Omental fat pad (tissue), 4 donors: Measurements from ENCODE around the gene GPR62. TPM values are rescaled to one million over a fixed set of nuclear protein-coding genes. Genes with fewer than 3 reads are reported as not detected.

Source experiments
- ATAC-seq: fragments of 150-250 bp; one replicate; pipeline ENCODE4 v1.9.1; 2016; ENCODE audit warnings: mild to moderate bottlenecking, moderate library complexity; ENCODE audit not compliant: low FRiP score
- DNase-seq: peaks from one replicate; pipeline ENCODE4 v3.0.0-alpha.2; 2019; ENCODE audit warnings: low spot score
- total RNA-seq, 4 donors: library from RNA; depleted of rRNA; stranded (reverse); fragments of >200 nt; gene quantifications; one replicate each; pipeline ENCODE4 v1.1.0, GENCODE V29; 2016
- TF ChIP-seq, protein P1 (sequence below), 3 donors: fragments of 450-650 bp; IDR thresholded peaks; one replicate each; pipeline ENCODE4 v1.5.1; 2016 to 2017; ENCODE audit warnings: antibody characterized with exemption in 3 of 3, mild to moderate bottlenecking in 3 of 3, moderate library complexity in 2 of 3

The GPR62 gene
- total RNA-seq, 4 donors from 2014 or later: 0.19 to 0.37 (median 0.24) TPM; not detected in 1

DNA sequence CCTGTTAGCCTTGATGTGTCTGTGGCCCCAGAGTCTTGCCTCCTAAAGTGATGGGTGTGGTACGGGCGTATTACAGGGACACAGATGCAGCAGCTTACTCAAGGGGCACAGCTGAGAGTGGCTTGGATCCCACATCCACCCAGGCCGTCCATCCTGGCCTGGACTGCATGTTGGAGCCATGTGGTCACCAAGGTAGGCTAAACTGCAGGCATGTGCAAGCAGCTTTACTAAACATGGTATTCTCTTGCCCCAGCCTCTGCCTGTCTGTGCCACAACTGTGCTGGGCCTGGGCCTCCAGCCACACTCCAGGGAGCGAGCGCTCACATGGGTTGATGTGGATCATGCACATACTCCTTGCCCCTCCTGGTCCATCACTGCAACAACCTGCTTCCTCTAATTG, 6.1 kb upstream of the GPR62 start:
- ATAC-seq (no peak), DNase-seq (no peak)
- TF ChIP-seq, protein P1, sequence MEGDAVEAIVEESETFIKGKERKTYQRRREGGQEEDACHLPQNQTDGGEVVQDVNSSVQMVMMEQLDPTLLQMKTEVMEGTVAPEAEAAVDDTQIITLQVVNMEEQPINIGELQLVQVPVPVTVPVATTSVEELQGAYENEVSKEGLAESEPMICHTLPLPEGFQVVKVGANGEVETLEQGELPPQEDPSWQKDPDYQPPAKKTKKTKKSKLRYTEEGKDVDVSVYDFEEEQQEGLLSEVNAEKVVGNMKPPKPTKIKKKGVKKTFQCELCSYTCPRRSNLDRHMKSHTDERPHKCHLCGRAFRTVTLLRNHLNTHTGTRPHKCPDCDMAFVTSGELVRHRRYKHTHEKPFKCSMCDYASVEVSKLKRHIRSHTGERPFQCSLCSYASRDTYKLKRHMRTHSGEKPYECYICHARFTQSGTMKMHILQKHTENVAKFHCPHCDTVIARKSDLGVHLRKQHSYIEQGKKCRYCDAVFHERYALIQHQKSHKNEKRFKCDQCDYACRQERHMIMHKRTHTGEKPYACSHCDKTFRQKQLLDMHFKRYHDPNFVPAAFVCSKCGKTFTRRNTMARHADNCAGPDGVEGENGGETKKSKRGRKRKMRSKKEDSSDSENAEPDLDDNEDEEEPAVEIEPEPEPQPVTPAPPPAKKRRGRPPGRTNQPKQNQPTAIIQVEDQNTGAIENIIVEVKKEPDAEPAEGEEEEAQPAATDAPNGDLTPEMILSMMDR (IDR thresholded peaks at IDR 0.05): no peak

DNA sequence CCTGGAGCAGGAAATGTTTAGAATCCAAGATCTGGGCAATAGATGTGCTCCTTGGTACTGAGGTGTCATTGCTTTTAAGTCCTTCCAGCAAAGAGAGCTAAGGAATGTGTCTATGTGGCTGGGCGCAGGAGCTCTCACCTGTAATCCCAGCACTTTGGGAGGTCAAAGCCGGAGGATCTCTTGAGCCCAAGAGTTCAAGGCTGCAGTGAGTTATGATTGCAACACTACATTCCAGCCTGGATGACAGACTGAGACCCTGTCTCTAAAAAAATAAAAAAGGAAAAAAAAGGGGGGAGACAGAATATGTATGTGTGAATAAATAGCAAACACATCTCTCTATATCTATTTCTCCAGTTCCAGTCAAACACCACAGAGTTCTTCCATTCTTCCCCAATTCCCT, 4.3 kb upstream of the GPR62 start:
- ATAC-seq (no peak), DNase-seq (no peak)
- TF ChIP-seq, protein P1 (IDR thresholded peaks at IDR 0.05): no peak

DNA sequence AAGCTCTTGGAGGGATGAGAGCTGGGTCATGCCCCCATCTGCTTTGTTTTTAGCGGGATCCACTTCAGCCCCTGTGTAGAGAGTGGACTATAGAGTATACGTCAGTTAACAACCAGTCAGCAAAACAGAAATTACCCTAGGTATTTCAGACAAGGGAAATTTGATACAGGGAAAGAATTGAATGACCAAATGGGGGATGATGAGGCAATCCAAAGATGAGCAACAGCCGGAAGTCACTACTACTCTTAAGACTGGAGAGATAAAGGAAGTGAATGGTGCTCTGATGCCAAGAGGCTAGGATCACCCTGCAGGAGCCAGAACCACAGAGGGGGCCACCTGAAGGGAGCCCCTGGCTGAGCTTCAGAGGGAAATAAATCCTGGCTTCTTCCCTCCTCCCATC, 1.7 kb upstream of the GPR62 start:
- DNase-seq (no peak), ATAC-seq (no peak)
- TF ChIP-seq, protein P1 (IDR thresholded peaks at IDR 0.05): no peak

DNA sequence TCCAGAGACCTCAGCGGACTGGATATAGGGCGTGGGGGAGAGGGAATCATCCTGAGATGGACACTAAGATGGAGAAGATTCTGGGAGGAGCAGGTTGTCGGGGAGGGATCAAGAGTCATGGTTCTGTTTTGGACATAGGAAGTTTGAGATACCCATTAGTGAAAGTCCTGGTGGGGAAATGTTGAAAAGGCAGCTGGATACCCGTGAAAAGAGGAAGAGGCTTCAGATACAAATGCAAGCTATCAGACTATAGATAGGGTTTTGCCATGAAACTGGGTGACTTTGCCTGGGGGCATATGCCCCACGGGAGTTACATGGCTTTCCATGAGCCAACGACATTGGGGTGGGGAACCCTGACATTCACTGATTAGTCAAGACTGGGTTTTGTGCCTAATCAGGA, 1.1 kb upstream of the GPR62 start:
- no peak for ATAC-seq
- no peak for DNase-seq
- TF ChIP-seq, protein P1 (IDR thresholded peaks at IDR 0.05): no peak

DNA sequence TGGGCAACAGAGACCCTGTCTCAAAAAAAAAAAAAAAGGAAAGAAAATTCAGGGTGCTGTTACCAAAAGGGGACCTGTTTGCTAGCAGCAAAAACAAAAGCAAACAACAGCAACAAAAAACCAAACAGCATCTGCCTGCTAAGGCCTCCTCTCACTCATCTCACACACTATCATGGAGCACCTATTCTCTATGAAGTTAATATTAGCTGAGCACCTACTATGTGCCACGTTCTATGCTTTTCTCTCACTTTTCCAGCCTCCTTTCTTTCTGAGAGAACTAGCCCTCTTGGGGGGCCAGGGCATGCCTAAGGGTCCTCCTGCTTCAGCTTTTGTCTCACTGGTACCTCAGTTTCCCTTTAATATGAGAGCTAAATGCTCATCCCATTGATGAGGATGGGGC, 468 bp upstream of the GPR62 start:
- TF ChIP-seq, protein P1 (IDR thresholded peaks at IDR 0.05): no peak
- DNase-seq: no peak
- ATAC-seq: no peak

DNA sequence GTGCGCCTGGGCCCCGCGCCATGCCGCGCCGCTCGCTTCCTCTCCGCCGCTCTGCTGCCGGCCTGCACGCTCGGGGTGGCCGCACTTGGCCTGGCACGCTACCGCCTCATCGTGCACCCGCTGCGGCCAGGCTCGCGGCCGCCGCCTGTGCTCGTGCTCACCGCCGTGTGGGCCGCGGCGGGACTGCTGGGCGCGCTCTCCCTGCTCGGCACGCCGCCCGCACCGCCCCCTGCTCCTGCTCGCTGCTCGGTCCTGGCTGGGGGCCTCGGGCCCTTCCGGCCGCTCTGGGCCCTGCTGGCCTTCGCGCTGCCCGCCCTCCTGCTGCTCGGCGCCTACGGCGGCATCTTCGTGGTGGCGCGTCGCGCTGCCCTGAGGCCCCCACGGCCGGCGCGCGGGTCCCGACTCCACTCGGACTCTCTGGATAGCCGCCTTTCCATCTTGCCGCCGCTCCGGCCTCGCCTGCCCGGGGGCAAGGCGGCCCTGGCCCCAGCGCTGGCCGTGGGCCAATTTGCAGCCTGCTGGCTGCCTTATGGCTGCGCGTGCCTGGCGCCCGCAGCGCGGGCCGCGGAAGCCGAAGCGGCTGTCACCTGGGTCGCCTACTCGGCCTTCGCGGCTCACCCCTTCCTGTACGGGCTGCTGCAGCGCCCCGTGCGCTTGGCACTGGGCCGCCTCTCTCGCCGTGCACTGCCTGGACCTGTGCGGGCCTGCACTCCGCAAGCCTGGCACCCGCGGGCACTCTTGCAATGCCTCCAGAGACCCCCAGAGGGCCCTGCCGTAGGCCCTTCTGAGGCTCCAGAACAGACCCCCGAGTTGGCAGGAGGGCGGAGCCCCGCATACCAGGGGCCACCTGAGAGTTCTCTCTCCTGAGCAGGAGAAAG, 951 bp downstream of the GPR62 start:
- DNase-seq (no peak), ATAC-seq (peak; percentile 77)
- TF ChIP-seq, protein P1 (IDR thresholded peaks at IDR 0.05): no peak
